HEK293T (cell line): ENCODE measurements around the gene TNIK.

Source experiments
- CTCF ChIA-PET: fragments of 350-600 bp; formaldehyde crosslinking; extraction: SDS; loops from one replicate; lab custom pipeline; 2021; ENCODE audit warnings: antibody characterized with exemption, inconsistent platforms; lab: Yijun Ruan, JAX
- POLR2A ChIA-PET: fragments of 350-600 bp; formaldehyde crosslinking; extraction: SDS; loops from one replicate; lab custom pipeline; 2020; ENCODE audit warnings: antibody characterized with exemption, inconsistent platforms; lab: Yijun Ruan, JAX
- DNase-seq: peaks from one replicate; pipeline ENCODE4 v3.0.0; 2012; ENCODE audit warnings: mixed read lengths; ENCODE audit errors: extremely low spot score
- ARNT ChIP-seq: fragments of 450-650 bp; IDR thresholded peaks from 2 replicates; pipeline ENCODE4 v1.6.1; 2017; ENCODE audit warnings: mild to moderate bottlenecking
- BHLHE40 ChIP-seq: fragments of 450-650 bp; IDR thresholded peaks from 2 replicates; pipeline ENCODE4 v1.6.1; 2016; ENCODE audit warnings: mild to moderate bottlenecking, moderate library complexity, borderline replicate concordance
- CTBP1 ChIP-seq: fragments of 450-650 bp; IDR thresholded peaks from 2 replicates; pipeline ENCODE4 v1.6.1; 2016; ENCODE audit warnings: borderline replicate concordance
- ELF4 ChIP-seq: fragments of 450-650 bp; IDR thresholded peaks from 2 replicates; pipeline ENCODE4 v1.6.1; 2017; ENCODE audit warnings: antibody characterized with exemption
- FOXA1 ChIP-seq: fragments of 450-650 bp; IDR thresholded peaks from 2 replicates; pipeline ENCODE4 v1.6.1; 2016; ENCODE audit warnings: mild to moderate bottlenecking
- FOXK2 ChIP-seq: fragments of 450-650 bp; IDR thresholded peaks from 2 replicates; pipeline ENCODE4 v1.6.1; 2016; ENCODE audit warnings: mild to moderate bottlenecking
- FOXM1 ChIP-seq: fragments of 450-650 bp; IDR thresholded peaks from 2 replicates; pipeline ENCODE4 v1.6.1; 2017; ENCODE audit warnings: mild to moderate bottlenecking, borderline replicate concordance
- HDGF ChIP-seq: fragments of 450-650 bp; IDR thresholded peaks from 2 replicates; pipeline ENCODE4 v1.6.1; 2017; ENCODE audit warnings: antibody characterized with exemption, borderline replicate concordance
- L3MBTL2 ChIP-seq: fragments of 450-650 bp; conservative IDR thresholded peaks from 2 replicates; pipeline ENCODE4 v1.6.1; 2016; ENCODE audit warnings: mild to moderate bottlenecking
- LEF1 ChIP-seq: fragments of 450-650 bp; IDR thresholded peaks from 2 replicates; pipeline ENCODE4 v1.6.1; 2017; ENCODE audit warnings: mild to moderate bottlenecking, borderline replicate concordance
- NFRKB ChIP-seq: fragments of 450-650 bp; IDR thresholded peaks from 2 replicates; pipeline ENCODE4 v1.6.1; 2016; ENCODE audit warnings: mild to moderate bottlenecking, moderate library complexity
- PKNOX1 ChIP-seq: fragments of 450-650 bp; IDR thresholded peaks from 2 replicates; pipeline ENCODE4 v1.6.1; 2016
- SP1 ChIP-seq: fragments of 450-650 bp; IDR thresholded peaks from 2 replicates; pipeline ENCODE4 v1.6.1; 2017
- SUZ12 ChIP-seq: fragments of 450-650 bp; IDR thresholded peaks from 2 replicates; pipeline ENCODE4 v1.6.1; 2016; ENCODE audit warnings: mild to moderate bottlenecking
- TARDBP ChIP-seq: fragments of 450-650 bp; IDR thresholded peaks from 2 replicates; pipeline ENCODE4 v1.6.1; 2016
- ZNF384 ChIP-seq: fragments of 450-650 bp; IDR thresholded peaks from 2 replicates; pipeline ENCODE4 v1.6.1; 2016

Gene TNIK

GRCh38 chr3:171420667-171421066 lies 39.5 kb downstream of the TNIK start:
- TF ChIP-seq ELF4 (no peak), TARDBP (no peak), FOXA1 (no peak)
- no peak for DNase-seq
- ChIA-PET POLR2A (no interaction called here), CTCF (no interaction called here)

GRCh38 chr3:171419457-171419856 lies 40.7 kb downstream of the TNIK start:
- DNase-seq: no peak
- TF ChIP-seq ELF4 (no peak), FOXM1 (no peak), NFRKB (no peak), TARDBP (no peak), CTBP1 (no peak), BHLHE40 (no peak), FOXA1 (no peak), ARNT (no peak), ZNF384 (no peak), SUZ12 (no peak), SP1 (no peak), FOXK2 (no peak)
- CTCF ChIA-PET: no interaction called here
- POLR2A ChIA-PET: no interaction called here

- ChIA-PET POLR2A (no interaction called here), CTCF (no interaction called here)
- TF ChIP-seq HDGF (no peak), PKNOX1 (no peak), SP1 (no peak), TARDBP (no peak)
- no peak for DNase-seq
Observed at GRCh38 chr3:171417813-171418212, 42.4 kb downstream of the TNIK start.

GRCh38 chr3:171417137-171417536 lies 43.1 kb downstream of the TNIK start:
- no peak for TF ChIP-seq NFRKB
- TF ChIP-seq FOXA1: no peak
- TF ChIP-seq FOXM1: no peak
- TF ChIP-seq L3MBTL2: no peak
- TF ChIP-seq PKNOX1: no peak
- no peak for TF ChIP-seq ARNT
- TF ChIP-seq TARDBP: no peak
- no peak for TF ChIP-seq ELF4
- no peak for DNase-seq
- ChIA-PET CTCF (no interaction called here), POLR2A (no interaction called here)

- no peak for TF ChIP-seq HDGF
- no peak for TF ChIP-seq L3MBTL2
- no peak for TF ChIP-seq TARDBP
- no peak for TF ChIP-seq FOXM1
- no peak for TF ChIP-seq BHLHE40
- TF ChIP-seq LEF1: no peak
- TF ChIP-seq ELF4: no peak
- no peak for TF ChIP-seq ZNF384
- no peak for TF ChIP-seq SUZ12
- no peak for TF ChIP-seq CTBP1
- TF ChIP-seq ARNT: no peak
- no peak for TF ChIP-seq FOXK2
- CTCF ChIA-PET: no interaction called here
- POLR2A ChIA-PET: no interaction called here
- DNase-seq: no peak
Observed at GRCh38 chr3:171416666-171417065, 43.5 kb downstream of the TNIK start.

GRCh38 chr3:171416061-171416460 lies 44.1 kb downstream of the TNIK start:
- TF ChIP-seq ZNF384 (no peak), ARNT (no peak), LEF1 (no peak), FOXM1 (no peak), SP1 (no peak)
- ChIA-PET CTCF (interaction anchor here (0.9 kb wide), 1 partner anchor 23 kb away, joined by 3 read pairs; no protein-coding TSS in a partner anchor), POLR2A (no interaction called here)
- no peak for DNase-seq

GRCh38 chr3:171415070-171415469 lies 45.1 kb downstream of the TNIK start:
- ChIA-PET CTCF (interaction anchor here (0.9 kb wide), 1 partner anchor 24 kb away, joined by 3 read pairs; no protein-coding TSS in a partner anchor), POLR2A (no interaction called here)
- DNase-seq: no peak
- TF ChIP-seq HDGF (no peak), ZNF384 (no peak), TARDBP (no peak), CTBP1 (no peak)

GRCh38 chr3:171412473-171412872 lies 47.7 kb downstream of the TNIK start:
- ChIA-PET CTCF (no interaction called here), POLR2A (no interaction called here)
- DNase-seq: no peak
- TF ChIP-seq L3MBTL2: no peak
- TF ChIP-seq FOXK2: no peak
- TF ChIP-seq NFRKB: no peak

- POLR2A ChIA-PET: no interaction called here
- TF ChIP-seq FOXM1 (no peak), L3MBTL2 (no peak), PKNOX1 (no peak), ZNF384 (no peak), CTBP1 (no peak), HDGF (no peak), FOXA1 (no peak), BHLHE40 (no peak), ELF4 (no peak), SUZ12 (no peak), ARNT (no peak), TARDBP (no peak), FOXK2 (no peak), LEF1 (no peak), NFRKB (no peak), SP1 (no peak)
- CTCF ChIA-PET: no interaction called here
- no peak for DNase-seq
Observed at GRCh38 chr3:171412054-171412453, 48.2 kb downstream of the TNIK start.
